DMS53 treated with DMSO at 0.1 percent for 48 hours (cell line): ENCODE data around the gene ACBD4.

Source experiments
- DNase-seq: peaks from one replicate; lab custom pipeline; 2025; ENCODE audit not compliant: unreplicated experiment; lab: John Stamatoyannopoulos, UW

The ACBD4 gene

DNA sequence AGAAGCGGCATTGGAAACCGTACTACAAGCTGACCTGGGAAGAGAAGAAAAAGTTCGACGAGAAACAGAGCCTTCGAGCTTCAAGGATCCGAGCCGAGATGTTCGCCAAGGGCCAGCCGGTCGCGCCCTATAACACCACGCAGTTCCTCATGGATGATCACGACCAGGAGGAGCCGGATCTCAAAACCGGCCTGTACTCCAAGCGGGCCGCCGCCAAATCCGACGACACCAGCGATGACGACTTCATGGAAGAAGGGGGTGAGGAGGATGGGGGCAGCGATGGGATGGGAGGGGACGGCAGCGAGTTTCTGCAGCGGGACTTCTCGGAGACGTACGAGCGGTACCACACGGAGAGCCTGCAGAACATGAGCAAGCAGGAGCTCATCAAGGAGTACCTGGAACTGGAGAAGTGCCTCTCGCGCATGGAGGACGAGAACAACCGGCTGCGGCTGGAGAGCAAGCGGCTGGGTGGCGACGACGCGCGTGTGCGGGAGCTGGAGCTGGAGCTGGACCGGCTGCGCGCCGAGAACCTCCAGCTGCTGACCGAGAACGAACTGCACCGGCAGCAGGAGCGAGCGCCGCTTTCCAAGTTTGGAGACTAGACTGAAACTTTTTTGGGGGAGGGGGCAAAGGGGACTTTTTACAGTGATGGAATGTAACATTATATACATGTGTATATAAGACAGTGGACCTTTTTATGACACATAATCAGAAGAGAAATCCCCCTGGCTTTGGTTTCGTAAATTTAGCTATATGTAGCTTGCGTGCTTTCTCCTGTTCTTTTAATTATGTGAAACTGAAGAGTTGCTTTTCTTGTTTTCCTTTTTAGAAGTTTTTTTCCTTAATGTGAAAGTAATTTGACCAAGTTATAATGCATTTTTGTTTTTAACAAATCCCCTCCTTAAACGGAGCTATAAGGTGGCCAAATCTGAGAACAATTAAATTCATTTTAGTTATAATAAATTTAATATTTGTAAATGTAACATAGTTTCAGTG lies 14.5 kb downstream of the ACBD4 start:
- DNase-seq: peak; percentile 71

DNA sequence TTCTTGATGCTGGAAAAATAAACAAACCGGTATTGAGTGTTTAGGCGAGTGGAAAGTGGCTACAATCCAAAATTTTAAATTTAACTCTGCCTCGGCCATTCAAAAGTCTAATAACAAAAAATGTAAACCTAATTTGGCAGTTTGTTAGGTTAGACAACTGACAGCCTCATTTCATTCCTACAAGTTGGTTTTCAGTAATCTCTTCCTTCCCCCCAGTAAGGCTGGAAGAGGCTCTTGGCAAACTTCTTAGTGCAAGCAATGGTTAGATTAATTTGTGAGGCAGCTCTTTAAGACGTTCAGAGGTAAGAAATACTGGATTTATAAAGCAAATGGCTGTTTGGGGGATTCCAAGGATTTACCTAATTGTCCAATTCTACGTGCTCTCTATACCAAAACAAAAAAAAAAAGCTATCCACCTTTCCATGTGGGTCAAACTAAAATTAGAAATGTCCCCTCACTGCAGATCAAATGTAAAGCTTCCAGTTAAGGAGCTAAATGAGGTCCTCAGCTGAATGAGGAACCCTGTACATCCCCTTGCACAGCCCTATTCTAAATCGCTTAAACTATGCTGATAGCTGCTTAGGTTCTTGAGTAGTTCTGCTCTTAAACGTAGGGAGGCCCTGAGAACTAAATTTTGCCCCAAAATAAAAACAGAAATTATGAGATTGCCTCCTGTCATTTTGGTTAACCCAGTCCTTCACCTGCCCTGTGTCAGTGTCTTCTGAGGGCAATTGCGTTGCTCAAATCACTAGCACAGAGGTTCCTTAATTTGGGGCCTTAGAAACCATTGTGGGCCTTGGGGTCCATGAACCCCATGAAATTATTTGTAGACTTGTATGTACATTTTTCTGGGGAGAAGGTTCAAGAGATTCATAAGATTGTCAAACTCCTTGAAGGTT lies 15.7 kb downstream of the ACBD4 start:
- DNase-seq: no peak

DNA sequence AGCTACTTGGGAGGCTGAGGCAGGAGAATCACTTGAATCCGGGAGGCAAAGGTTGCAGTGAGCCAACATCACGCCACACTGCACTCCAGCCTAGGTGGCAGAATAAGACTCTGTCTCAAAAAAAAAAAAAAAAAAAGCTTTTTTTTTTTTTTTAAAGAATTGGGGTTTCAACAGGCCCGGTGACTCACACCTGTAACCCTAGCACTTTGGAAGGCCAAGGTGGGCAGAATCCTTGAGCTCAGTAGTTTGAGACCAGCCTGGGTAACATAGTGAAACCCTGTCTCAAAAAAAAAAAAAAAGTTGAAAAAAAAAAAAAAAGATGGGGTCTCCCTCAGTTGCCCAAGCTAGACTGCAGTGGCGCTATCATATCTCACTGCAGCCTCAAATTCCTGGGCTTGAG lies 19.5 kb downstream of the ACBD4 start:
- no peak for DNase-seq

DNA sequence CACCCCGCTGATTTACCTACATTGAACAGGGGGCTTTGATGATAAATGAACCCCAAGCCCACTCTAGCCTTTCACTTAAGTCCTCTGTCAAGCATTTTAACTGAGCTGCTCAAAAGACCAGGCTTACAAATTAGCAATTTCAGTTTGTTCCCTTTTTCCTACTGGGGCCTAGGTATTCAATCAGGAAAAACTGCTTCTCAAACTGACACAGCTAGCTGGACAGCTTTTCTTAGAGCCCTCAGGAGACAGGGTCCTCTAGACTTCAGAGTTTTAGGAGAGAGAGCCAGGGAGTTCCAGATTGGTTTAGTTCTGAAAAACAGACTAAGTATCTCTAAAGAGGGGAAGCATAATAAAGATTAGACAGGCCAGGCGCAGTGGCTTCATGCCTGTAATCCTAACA lies 20.0 kb downstream of the ACBD4 start:
- no peak for DNase-seq

DNA sequence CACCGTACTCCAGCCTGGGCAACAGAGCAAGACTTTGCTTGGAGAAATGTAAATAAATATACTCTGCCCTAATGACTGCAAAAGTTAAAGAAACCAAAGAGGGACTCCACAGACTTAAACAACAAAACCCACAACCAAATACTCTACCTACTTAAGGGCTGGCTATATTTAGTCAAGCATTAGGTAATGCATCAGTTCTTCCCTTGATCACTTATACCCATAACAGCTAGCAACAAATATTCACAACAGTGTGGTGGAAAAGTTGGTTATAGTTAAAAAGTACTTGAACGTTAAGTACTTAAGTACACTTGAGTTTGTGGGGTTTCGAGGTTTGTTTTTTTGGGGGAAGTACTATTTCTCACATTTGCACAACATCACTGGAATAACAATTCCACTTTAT lies 20.8 kb downstream of the ACBD4 start:
- no peak for DNase-seq

DNA sequence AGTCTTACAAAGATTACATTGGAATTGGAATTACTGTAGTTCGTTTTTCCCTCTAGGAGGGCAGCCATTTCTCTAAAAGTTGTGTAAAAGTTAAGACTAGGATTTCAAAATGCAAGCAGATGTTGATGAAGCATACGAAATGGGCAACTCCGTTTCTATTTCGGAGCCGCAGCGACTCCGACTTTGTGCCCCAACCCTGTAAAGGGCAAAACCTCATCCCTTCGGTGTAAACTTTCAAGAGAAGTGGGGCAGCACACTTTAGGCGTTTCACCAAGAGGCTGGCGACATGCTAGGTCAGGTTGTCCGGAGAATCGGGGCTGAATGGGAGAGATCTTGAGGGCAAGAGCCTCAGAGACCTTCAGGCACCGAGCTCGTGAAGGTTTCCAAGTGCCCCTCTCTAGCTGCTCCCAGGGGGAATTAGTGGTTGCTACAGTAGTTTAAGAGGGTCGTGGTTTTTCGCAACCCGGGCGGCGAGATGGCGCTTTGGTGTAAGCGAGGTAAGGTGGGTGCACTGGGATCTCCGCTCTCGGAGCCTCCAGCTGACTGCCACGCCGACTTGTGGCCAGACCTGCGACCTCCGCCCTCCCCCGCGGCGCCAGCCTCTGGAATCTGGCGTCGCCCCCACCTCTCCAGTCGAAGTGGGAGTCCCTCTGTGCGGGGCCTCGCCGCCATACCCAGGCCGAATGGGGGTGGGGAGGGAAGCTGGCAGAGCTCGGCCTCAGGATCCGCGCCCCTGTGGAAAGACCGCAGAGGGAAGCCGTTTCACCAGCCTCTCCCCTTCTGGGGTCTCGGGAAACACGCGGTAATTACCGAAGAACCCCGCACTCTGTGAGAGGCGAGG lies 25.2 kb downstream of the ACBD4 start:
- no peak for DNase-seq

DNA sequence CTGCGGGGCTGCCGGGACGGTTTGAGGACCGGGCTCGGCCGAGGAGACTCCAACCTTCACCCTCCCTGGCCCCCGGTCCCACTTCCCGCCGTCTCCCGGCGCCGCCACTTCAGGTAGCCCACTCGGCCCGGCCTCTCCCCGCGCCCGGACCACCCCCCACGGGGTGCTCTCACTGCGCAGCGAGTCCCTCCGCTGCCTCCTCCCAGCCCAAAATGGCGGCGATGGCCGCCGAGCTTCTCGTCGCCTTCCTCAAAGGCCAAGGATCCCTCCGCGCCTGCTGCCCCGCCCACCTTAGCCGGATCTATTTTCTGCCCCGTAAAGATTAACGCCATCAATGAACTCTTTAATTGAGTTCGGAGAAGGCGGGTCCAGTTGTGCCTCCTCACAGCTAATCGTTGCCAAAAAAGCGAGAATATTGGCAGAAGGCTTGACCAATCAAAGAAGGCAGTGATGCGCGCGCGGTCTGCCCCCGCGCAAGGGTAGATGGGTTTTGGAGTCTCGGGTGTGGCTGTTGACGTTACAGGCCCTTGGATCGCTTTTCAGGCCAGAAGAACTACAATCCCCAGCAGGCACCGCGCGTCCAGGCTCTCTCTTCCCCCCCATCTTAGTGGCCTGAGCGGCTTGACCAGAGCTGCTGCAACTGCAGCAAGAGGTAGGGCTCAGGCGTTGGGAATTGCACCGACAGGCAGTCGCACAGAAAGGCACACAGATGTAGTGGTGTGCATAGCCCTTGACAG lies 26.0 kb downstream of the ACBD4 start, which contains the start of gene HEXIM2:
TSS of gene HEXIM2 (plus strand) at position 588 of the 737 bp plus-strand sequence. CDS start 919 bp downstream, outside the sequence.
- DNase-seq: peak; percentile 98

DNA sequence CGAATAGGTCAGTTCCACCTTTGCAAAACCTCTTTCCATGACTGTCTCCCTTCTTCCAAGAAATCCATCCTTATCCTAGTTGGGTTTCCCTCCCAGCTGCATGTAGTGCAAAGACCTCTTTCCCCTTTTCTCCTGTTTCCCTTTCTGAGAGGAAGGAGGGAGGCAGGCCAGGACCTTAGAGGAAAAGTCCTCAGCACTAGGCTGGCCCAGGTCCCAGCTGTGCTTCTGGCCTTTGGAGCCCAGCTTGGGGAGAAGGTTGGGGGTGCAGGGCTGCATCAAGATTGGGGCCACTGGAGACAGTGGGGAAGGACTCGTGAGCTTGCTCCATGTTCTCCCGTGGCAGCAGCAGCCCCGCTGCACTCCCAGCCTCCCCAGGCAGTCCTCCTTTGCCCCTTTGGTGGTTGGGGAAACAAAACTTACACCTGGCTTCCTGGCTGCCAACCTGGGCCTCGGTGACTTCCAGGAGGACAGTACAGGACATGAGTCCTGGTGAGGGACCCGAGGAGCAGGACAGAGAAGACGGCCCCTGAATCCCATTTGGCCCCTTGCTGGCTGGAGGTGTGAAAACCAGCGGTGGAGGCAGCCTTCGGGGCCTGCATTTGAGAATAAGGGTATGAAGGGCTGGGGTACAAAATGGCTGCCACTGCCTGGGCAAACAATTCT lies 26.7 kb downstream of the ACBD4 start:
- DNase-seq: no peak

DNA sequence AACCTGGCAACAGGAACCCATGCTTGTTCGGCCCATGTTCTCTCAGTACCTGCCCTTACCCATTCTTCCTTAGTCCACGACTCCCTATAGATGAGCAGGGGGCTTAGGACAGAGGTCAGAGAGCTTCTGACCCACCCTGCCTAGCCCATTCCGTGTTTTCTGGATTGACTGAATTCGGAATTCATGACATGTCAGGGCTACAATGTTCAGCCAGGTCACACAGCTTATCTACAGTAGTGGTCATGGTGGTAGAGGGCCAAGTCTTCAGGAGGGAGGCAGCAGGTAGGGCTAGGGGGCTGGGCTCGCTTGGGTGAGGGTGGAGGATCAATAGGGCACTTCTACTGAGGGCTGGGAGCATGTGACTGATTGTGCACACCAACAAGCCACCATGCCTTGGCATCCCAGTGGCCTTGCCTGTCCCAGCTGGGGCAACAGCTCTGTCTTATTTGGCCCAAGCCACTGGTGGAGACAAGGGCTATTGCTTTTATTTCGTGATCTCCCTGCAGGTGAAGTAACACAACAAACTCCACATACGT lies 29.3 kb downstream of the ACBD4 start:
- no peak for DNase-seq

DNA sequence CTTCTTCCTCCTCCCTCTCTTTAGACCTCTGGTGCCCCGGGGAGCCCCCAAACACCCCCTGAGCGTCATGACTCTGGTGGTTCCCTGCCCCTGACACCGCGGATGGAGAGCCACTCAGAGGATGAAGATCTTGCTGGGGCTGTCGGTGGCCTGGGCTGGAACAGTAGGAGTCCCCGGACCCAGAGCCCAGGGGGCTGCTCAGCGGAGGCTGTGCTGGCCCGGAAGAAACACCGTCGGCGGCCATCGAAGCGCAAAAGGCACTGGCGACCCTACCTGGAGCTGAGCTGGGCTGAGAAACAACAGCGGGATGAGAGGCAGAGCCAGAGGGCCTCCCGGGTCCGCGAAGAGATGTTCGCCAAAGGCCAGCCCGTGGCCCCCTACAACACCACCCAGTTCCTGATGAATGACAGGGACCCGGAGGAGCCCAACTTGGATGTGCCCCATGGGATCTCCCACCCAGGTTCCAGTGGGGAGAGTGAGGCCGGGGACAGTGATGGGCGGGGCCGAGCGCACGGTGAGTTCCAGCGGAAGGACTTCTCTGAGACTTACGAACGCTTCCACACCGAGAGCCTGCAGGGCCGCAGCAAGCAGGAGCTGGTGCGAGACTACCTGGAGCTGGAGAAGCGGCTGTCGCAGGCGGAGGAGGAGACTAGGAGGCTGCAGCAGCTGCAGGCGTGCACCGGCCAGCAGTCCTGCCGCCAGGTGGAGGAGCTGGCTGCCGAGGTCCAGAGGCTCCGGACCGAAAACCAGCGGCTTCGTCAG lies 33.7 kb downstream of the ACBD4 start:
- DNase-seq: no peak

DNA sequence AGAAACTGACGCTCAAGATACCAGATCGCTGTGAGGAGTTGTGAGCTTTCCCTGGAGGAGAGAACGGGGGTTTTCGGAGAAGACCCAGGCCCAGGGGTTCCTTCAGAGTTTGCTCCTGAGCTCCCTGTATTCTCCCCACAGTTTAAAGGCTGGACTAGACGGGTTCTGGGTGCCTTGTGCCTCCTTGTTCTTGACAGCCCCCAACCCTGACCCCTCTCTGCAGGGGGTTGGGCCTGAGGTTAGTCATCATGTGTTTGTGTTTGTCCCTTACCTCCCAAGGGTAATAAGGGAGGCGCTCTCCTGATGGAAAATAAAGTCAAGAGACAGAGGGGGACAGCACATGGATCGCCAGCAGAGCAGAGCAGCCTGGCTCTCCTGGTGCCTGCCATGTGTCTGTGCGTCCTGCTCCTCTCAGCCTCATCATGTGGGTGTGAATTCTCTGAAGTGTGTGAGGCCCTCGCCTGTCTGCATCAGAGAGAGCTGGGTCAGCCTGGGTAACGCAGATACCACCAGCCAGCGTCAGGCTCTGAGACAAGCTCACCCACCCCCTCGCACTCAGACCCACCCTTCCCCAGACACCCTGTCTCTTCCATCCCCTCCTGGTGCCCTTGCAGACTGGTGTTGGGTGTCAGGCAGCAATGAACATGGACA lies 34.9 kb downstream of the ACBD4 start:
- no peak for DNase-seq

DNA sequence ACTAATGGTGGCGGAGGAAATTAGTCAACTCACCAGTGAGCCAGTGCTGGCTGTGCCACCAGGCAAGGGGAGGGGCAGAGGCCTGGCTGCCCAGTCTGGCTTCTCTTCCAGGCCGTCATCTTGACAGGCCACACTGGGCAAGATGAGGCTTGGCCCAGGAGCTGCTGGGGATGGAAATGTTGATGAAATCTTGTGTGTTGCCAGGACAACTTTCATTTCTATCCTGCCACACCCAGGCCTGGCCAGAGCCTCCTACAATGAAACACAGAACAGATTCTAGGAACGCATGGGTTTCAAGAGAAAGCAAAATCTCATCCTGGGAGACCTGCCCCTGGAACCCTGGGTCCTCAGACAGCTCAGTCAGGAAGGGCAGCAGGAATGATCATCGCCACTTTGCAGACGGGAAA lies 35.4 kb downstream of the ACBD4 start:
- no peak for DNase-seq

DNA sequence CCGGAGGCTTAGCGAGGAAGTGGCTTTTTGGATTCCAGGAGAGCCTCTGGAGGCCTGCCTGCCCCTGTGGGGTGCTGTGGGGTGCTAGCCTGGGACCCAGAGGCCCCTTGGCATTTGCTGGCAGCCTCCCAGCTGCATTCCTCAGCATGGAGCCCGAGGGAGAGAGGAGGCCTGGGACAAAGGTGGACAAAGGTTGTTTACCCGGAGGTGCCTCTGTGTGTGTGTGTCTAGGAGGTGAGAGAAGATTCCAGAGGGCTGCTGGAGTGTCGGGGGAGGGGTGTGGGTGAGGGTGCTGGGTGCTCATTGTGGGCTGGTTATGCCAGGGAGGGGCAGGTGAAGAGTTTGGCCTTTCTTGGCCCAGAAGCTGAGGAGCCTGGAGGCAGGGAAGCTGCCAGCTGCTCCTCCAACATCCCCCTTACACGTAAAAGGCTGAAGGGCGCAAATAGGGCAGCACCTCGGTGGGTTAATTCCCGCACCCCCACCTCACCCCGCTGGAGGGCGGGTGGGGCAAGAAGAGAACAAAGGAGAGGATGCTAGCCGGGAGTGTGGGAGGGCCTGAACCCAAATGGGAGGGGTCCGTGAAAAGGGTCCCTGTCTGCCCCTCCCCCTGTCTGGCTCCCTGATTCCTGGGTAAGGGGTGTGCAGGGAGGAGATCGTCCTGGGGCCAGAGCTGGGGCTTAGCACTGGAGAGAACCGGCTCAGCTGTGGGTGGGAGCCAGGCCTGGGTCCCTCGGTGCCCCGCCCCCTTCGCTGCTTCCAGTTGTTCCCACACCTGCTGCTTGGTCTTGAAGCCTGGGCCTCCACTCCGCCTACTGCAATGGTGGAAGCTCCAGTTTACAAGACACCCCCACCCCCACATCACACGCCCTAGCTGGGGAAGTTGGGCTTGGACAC lies 36.1 kb downstream of the ACBD4 start:
- DNase-seq: no peak

DNA sequence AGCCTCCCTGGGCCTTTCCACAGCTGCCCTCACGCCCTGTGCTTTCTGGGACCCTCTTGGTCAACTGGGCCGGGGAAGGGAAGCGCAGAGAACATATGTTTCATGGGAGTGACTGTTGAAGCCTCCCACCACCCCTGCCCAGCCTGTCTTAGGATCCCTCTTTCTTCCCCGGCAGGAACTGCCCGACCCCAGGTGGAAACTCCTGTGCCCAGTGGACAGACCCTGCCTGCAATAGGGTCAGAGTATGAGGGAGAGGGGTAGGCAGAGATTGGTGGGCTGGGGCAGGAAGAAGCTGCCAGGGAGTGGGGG lies 36.7 kb downstream of the ACBD4 start:
- DNase-seq: no peak

DNA sequence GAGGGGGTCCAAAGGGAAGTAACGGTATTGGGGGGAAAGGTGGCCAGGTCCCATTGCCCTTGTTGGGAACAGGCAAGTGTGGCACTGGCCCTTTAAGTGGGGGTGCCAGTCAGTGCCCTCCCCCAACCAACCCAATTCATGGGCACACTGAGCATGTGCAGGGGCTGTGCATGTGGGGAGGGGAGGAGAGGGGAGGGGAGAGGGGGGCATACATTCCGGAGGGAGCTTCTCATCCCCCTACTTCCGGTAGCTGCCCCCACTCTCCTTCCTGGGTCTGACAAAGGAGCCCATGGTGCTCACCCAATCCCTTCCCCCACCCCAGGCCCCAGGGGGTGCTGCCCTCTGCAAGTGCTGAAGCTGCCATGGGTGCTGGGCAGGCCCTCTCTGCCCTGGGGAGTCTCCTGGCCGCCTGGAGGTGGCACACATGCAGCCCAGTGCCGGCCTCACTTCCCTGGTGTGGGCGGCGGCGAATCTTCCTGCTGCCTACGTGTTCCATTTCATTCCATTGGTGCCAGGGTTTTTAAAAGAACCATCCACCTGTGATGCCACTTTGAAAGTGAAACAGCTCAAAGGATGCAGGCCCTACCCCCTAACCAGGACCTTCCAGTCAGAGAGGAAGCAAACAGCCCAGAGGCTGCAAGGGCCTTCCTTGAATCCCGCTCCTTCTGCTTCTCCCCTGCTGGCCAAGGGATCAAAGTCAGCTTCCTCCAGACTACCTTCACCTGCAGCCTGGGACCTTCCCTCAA lies 37.2 kb downstream of the ACBD4 start:
- no peak for DNase-seq

DNA sequence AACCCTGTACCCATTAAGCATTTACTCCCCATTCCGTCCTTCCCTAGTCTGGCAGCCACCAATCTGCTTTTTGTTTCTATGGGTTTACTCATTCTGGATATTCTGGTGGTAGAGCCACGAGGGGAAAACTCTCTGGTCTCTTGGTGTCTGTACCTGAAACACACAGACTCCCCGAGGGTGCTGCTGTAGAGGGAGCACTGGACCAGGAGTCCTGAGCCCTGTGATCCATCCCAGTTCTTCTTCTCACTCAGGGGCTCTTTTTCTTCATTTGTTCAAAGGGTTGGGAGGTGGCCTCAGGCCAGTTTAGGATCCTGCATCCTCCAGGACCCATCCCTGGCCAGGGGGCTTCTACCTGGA lies 40.2 kb downstream of the ACBD4 start:
- DNase-seq: no peak

DNA sequence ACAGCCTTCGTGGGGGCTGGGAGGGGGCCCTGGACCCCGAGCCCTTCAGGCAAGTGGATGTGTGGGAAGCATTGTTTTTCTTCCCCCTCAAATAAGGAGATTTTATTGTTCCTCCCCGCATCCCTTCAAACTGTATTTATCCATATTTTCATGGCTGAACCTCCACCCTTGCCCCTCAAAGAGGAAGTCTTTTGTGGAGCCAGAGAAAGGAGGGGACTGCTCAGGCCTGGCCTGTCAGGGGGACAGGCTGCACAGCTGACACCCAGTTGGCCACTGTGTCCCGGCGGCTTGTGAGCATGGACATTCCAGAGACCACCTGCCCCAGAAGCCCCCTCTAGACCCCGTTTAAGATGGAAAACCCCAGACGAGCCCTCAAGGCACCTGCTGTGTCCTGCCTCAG lies 42.1 kb downstream of the ACBD4 start:
- no peak for DNase-seq
